HG03095 (cell line): Measurements from ENCODE around the gene SNED1.

Experiments used
- ATAC-seq: cut with Tn5 transposase; IDR thresholded peaks from one replicate; pipeline ENCODE4 v1.9.1; 2021; ENCODE audit warnings: moderate library complexity; ENCODE audit not compliant: unreplicated experiment

SNED1 gene

GRCh38 chr2:240997856-240998705 lies at the start of gene SNED1:
SNED1 (plus strand) TSS chr2:240998618; CDS start chr2:240998838, 220 bp downstream.
- ATAC-seq = no peak

- no peak for ATAC-seq
Observed at GRCh38 chr2:240948905-240949790, 49.3 kb upstream of the SNED1 start.

GRCh38 chr2:240949791-240950705 lies 48.4 kb upstream of the SNED1 start:
- ATAC-seq = no peak

- ATAC-seq = no peak
Observed at GRCh38 chr2:240951045-240951594, 47.3 kb upstream of the SNED1 start.

- no peak for ATAC-seq
Observed at GRCh38 chr2:240952496-240953246, 45.7 kb upstream of the SNED1 start.

- no peak for ATAC-seq
Observed at GRCh38 chr2:240953426-240954410, 44.7 kb upstream of the SNED1 start.

GRCh38 chr2:240954436-240955305 lies 43.7 kb upstream of the SNED1 start:
- ATAC-seq = no peak

- ATAC-seq = no peak
Observed at GRCh38 chr2:240955306-240956170, 42.9 kb upstream of the SNED1 start.

GRCh38 chr2:240956171-240956934 lies 42.1 kb upstream of the SNED1 start:
- ATAC-seq = no peak

GRCh38 chr2:240956935-240957655 lies 41.3 kb upstream of the SNED1 start:
- ATAC-seq = no peak

GRCh38 chr2:240957656-240958365 lies 40.6 kb upstream of the SNED1 start:
- ATAC-seq = no peak

GRCh38 chr2:240958366-240959213 lies 39.8 kb upstream of the SNED1 start:
- no peak for ATAC-seq

GRCh38 chr2:240959214-240959940 lies 39.0 kb upstream of the SNED1 start:
- ATAC-seq = no peak
